MM.1S (cell line): ENCODE measurements around the gene ARHGAP42.

ENCODE experiments used
- CTCF ChIP-seq: fragments of 300-600 bp; sonication (generic); IDR thresholded peaks from 2 replicates; pipeline ENCODE4 v1.5.1; 2016; ENCODE audit warnings: antibody characterized with exemption, low read length, mixed read lengths
- EZH2 ChIP-seq: fragments of 300-600 bp; sonication (generic); optimal IDR thresholded peaks from 2 replicates; pipeline ENCODE3; 2017; ENCODE audit warnings: low read depth, mild to moderate bottlenecking, antibody characterized with exemption, low read length, mixed read lengths
- EZH2phosphoT487 ChIP-seq: fragments of 300-600 bp; sonication (generic); IDR thresholded peaks from 2 replicates; pipeline ENCODE4 v1.6.1; 2018; ENCODE audit warnings: antibody characterized with exemption, low read length

- TF ChIP-seq CTCF (no peak), EZH2phosphoT487 (no peak), EZH2 (no peak)
Observed at GRCh38 chr11:100741866-100742625, 55.0 kb downstream of the ARHGAP42 start.
